T-cell (primary cell): ENCODE data around the gene FBXO44. TPM values are rescaled to one million over a fixed set of nuclear protein-coding genes. Genes with fewer than 3 reads are reported as not detected.
A peak's percentile ranks its signal among the peaks of the same experiment; 100 is the strongest.

Source experiments
- ATAC-seq, 4 experiments: fragments of 200-7000 bp in 3 of 4; fragments of 150-1000 bp in 1 of 4; cut with Tn5 transposase; replicated peaks in 1 of 4; 1 replicate in 3 of 4; 2 replicates in 1 of 4; pipeline ENCODE4 v1.10.0; 2021; ENCODE audit warnings: moderate library complexity in 3 of 4, mild to moderate bottlenecking in 2 of 4, moderate number of reproducible peaks in 1 of 4
- CTCF ChIA-PET, 2 donors: fragments of 300-600 bp; sonication (Branson Sonifier 250); formaldehyde crosslinking; loops; one replicate each; lab custom pipeline; 2022; ENCODE audit warnings: antibody characterized with exemption in 2 of 2; lab: Charles Lee
- POLR2A ChIA-PET, 2 donors: fragments of 300-600 bp; sonication (Branson Sonifier 250); formaldehyde crosslinking; loops; one replicate each; lab custom pipeline; 2022; ENCODE audit warnings: antibody characterized with exemption in 2 of 2; lab: Charles Lee
- DNase-seq, 35 experiments: peaks; one replicate each; pipeline versions ENCODE4 v3.0.0 to v3.0.0-alpha.2; 2013 to 2023
- H3K27ac ChIP-seq: one replicate; pipeline ENCODE4 v1.5.1; 2013; ENCODE audit warnings: low read length
- H3K27me3 ChIP-seq, 2 experiments: replicated peaks in 1 of 2; 1 replicate in 1 of 2; 2 replicates in 1 of 2; pipeline versions ENCODE4 v1.6.1 to v1.7.0; 2013; ENCODE audit warnings: low read length in 1 of 2, mixed read lengths in 1 of 2; ENCODE audit not compliant: control insufficient read depth in 2 of 2, insufficient read depth in 2 of 2; ENCODE audit errors: extremely low read depth in 1 of 2
- H3K36me3 ChIP-seq, 2 donors: 1 replicate in 1 of 2; 2 replicates in 1 of 2; pipeline versions ENCODE4 v1.6.1 to v1.7.0; 2013; ENCODE audit warnings: low read length in 1 of 2; ENCODE audit not compliant: control insufficient read depth in 2 of 2, insufficient read depth in 1 of 2; ENCODE audit errors: extremely low read depth in 1 of 2
- H3K4me1 ChIP-seq, 2 experiments: 1 replicate in 1 of 2; 2 replicates in 1 of 2; pipeline versions ENCODE4 v1.6.1 to v1.7.0; 2013; ENCODE audit warnings: low read length in 2 of 2, mixed read lengths in 1 of 2; ENCODE audit not compliant: insufficient read depth in 2 of 2, control insufficient read depth in 1 of 2; ENCODE audit errors: extremely low read depth in 1 of 2
- H3K4me3 ChIP-seq, 2 donors: 1 replicate in 1 of 2; 2 replicates in 1 of 2; pipeline versions ENCODE4 v1.5.1 to v1.7.0; 2013; ENCODE audit warnings: mild to moderate bottlenecking in 2 of 2, low read length in 1 of 2, moderate library complexity in 1 of 2; ENCODE audit not compliant: control insufficient read depth in 1 of 2; ENCODE audit errors: extremely low read depth in 1 of 2
- H3K9me3 ChIP-seq: 2 replicates; pipeline ENCODE4 v1.7.0; 2013
- H3K27ac Mint-ChIP-seq, 2 donors: one replicate each; pipeline ENCODE4 v1.8.0; 2020 to 2021; ENCODE audit warnings: mild to moderate bottlenecking in 2 of 2, mixed read lengths in 2 of 2
- H3K27me3 Mint-ChIP-seq, 2 donors: one replicate each; pipeline ENCODE4 v1.8.0; 2021 to 2022; ENCODE audit warnings: mixed read lengths in 2 of 2
- H3K36me3 Mint-ChIP-seq: one replicate; pipeline ENCODE4 v1.8.0; 2021; ENCODE audit warnings: mixed read lengths
- H3K4me1 Mint-ChIP-seq, 3 donors: one replicate each; pipeline ENCODE4 v1.8.0; 2020 to 2022; ENCODE audit warnings: mixed read lengths in 3 of 3, mild to moderate bottlenecking in 1 of 3
- H3K4me3 Mint-ChIP-seq, 3 donors: one replicate each; pipeline ENCODE4 v1.8.0; 2020 to 2022; ENCODE audit warnings: mild to moderate bottlenecking in 3 of 3, mixed read lengths in 3 of 3, moderate library complexity in 3 of 3
- H3K9me3 Mint-ChIP-seq, 3 donors: one replicate each; pipeline ENCODE4 v1.8.0; 2020 to 2022; ENCODE audit warnings: mixed read lengths in 3 of 3
- WGBS: methylation state at CpG from one replicate; pipeline ENCODE4 v1.1.5; 2013; ENCODE audit warnings: missing lambda C conversion rate; ENCODE audit not compliant: insufficient coverage; 5-methylcytosine and 5-hydroxymethylcytosine counted together
- total RNA-seq, 35 experiments: library from RNA in 6 of 35; stranded (reverse) in 6 of 35; fragments of 120-200 nt in 1 of 35; gene quantifications; one replicate each; pipeline versions ENCODE4 v1.2.1 to v1.2.4 and lab custom pipeline; 2013 to 2026

Gene FBXO44
- total RNA-seq, 5 donors from 2014 or later (not counting 1 experiment from before 2014, with no cell fraction given), result 46.7 to 64.5 (median 54.3) TPM

- POLR2A ChIA-PET, result no interaction called here
- no peaks in the 10 kb centered on the region for H3K36me3 Mint-ChIP-seq
- H3K4me3 Mint-ChIP-seq, result no peak overlapping the region
- H3K36me3 ChIP-seq, result no peaks in the 10 kb centered on the region
- ATAC-seq (no peak), DNase-seq (no peak)
- no peaks in the 10 kb centered on the region for H3K9me3 ChIP-seq
- H3K4me3 ChIP-seq, result no peak overlapping the region
- peaks cover 0 to 5% of the 10 kb centered on the region in 2 donors for H3K27me3 Mint-ChIP-seq
- H3K4me1 Mint-ChIP-seq, result no peaks in the 10 kb centered on the region
- peaks cover 0 to 7% of the 10 kb centered on the region in 2 experiments for H3K4me1 ChIP-seq
- no peak overlapping the region for H3K27ac ChIP-seq
- H3K27me3 ChIP-seq, result peaks cover 2 to 46% of the 10 kb centered on the region in 2 experiments
- no peaks in the 10 kb centered on the region for H3K9me3 Mint-ChIP-seq
- CTCF ChIA-PET, result interaction anchor here in 1 of 2 donors (0.9 kb wide), 1 partner anchor 45 kb away, joined by 4 read pairs; the partner anchor contains the start of gene FBXO6
- peak overlapping the region in 1 of 2 donors; percentile 52 for H3K27ac Mint-ChIP-seq
- 70% methylated on average over 7 of the region's 11 CpGs for WGBS
These were observed 54.1 kb downstream of the FBXO44 start for GRCh38 chr1:11708554-11709350.

- Histone ChIP-seq H3K27ac (no peak overlapping the region), H3K4me3 (no peak overlapping the region), H3K9me3 (no peaks in the 10 kb centered on the region), H3K36me3 (no peaks in the 10 kb centered on the region), H3K4me1 (peaks cover 0 to 7% of the 10 kb centered on the region in 2 experiments), H3K27me3 (peaks cover 2 to 26% of the 10 kb centered on the region in 2 experiments)
- 100% methylated on average over 2 of the region's 5 CpGs for WGBS
- Mint-ChIP-seq H3K4me3 (no peak overlapping the region), H3K9me3 (no peaks in the 10 kb centered on the region), H3K36me3 (no peaks in the 10 kb centered on the region), H3K4me1 (no peaks in the 10 kb centered on the region), H3K27ac (no peak overlapping the region), H3K27me3 (peaks cover 0 to 1% of the 10 kb centered on the region in 2 donors)
- ChIA-PET CTCF (no interaction called here), POLR2A (no interaction called here)
- DNase-seq (no peak), ATAC-seq (no peak)
These were observed 56.8 kb downstream of the FBXO44 start for GRCh38 chr1:11711490-11711889.

DNA sequence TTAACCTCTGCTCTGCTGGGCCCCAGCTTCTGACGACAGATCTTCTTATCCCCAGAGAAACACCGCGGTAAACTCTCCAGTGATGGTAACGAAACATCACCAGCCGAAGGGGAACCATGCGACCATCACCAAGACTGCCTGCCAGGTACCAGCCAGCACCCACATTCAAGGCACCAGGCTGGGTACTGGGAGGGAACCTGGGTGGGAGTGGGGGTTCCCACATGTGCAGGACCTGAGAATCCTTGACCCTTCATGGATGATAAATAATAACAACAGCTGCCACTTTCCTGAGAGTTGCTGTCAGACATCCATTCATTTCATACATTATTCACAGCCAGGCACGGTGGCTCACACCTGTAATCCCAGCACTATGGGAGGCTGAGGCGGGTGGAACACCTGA, 57.6 kb downstream of the FBXO44 start:
- Histone ChIP-seq H3K4me3 (no peak overlapping the region), H3K27me3 (peaks cover 2 to 26% of the 10 kb centered on the region in 2 experiments), H3K9me3 (no peaks in the 10 kb centered on the region), H3K4me1 (peaks cover 0 to 7% of the 10 kb centered on the region in 2 experiments), H3K27ac (no peak overlapping the region), H3K36me3 (no peaks in the 10 kb centered on the region)
- H3K27me3 Mint-ChIP-seq, result peaks cover 0 to 1% of the 10 kb centered on the region in 2 donors
- H3K9me3 Mint-ChIP-seq, result no peaks in the 10 kb centered on the region
- 93% methylated on average over 5 of the region's 8 CpGs for WGBS
- H3K4me1 Mint-ChIP-seq, result no peaks in the 10 kb centered on the region
- no peak for ATAC-seq
- DNase-seq, result no peak
- CTCF ChIA-PET, result no interaction called here
- no peak overlapping the region for H3K4me3 Mint-ChIP-seq
- no peak overlapping the region for H3K27ac Mint-ChIP-seq
- no peaks in the 10 kb centered on the region for H3K36me3 Mint-ChIP-seq
- POLR2A ChIA-PET, result no interaction called here

Other genes with a start within 250 kb of the FBXO44 start
- 1 to 10 TPM in 2 of 5 donors, under 1 TPM in 3; 0.42 to 2.0 (median 0.95) TPM for gene DISP3, start 175.7 kb upstream of the FBXO44 start, total RNA-seq
- gene FBXO2, start 448 bp upstream of the FBXO44 start, total RNA-seq, result 1 to 10 TPM; 4.7 to 8.4 (median 6.3) TPM
- gene FBXO6, start 9.3 kb downstream of the FBXO44 start, total RNA-seq, result 1 to 10 TPM; 2.6 to 7.8 (median 6.0) TPM
- gene MAD2L2, start 26.3 kb downstream of the FBXO44 start, total RNA-seq, result 10 to 100 TPM; 22.4 to 28.5 (median 24.0) TPM
- gene DRAXIN, start 36.8 kb downstream of the FBXO44 start, total RNA-seq, result 1 to 10 TPM in 1 of 5 donors, under 1 TPM in 4; 0.18 to 2.0 (median 0.23) TPM
- gene AGTRAP, start 81.3 kb downstream of the FBXO44 start, total RNA-seq, result 10 to 100 TPM; 15.8 to 30.4 (median 19.5) TPM
- gene C1orf167, start 107.3 kb downstream of the FBXO44 start, total RNA-seq, result not detected
- gene MTHFR, start 151.1 kb downstream of the FBXO44 start, total RNA-seq, result 10 to 100 TPM; 40.2 to 62.2 (median 48.2) TPM
- 10 to 100 TPM; 17.3 to 23.0 (median 21.3) TPM for gene CLCN6, start 151.3 kb downstream of the FBXO44 start, total RNA-seq
- gene NPPA, start 192.9 kb downstream of the FBXO44 start, total RNA-seq, result not detected
- not detected for gene NPPB, start 204.1 kb downstream of the FBXO44 start, total RNA-seq